NCI-H128 (cell line): Measurements from ENCODE around the gene GPATCH1.
"Not testable (repeated sequence)": the region's sequence is repeated elsewhere in the genome, so short reads cannot be mapped to it uniquely, and the experiment has no call there.

Experiments
- DNase-seq: peaks from one replicate; lab custom pipeline; 2025; ENCODE audit not compliant: unreplicated experiment; lab: John Stamatoyannopoulos, UW

Gene GPATCH1

DNA sequence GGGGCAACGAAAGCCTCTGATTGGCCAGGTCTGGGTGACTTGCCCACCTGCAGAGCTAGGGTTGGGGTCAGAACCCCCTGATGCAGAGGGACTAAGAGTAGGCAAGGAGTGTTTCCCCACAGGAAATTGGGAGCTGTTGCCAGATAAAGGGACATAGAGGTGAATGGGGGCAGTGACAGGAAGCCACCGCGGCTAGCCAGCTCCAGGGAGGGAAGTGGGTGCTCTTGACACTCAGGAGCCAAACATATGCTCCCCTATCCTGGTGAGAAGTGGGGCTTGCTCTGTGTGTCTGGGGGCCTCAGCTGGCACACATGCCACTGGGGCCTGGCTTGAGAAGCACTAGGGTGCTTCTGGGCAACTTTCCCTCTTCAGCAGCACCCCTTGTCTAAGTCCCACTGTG, 76.9 kb downstream of the GPATCH1 start:
- DNase-seq, result no peak

DNA sequence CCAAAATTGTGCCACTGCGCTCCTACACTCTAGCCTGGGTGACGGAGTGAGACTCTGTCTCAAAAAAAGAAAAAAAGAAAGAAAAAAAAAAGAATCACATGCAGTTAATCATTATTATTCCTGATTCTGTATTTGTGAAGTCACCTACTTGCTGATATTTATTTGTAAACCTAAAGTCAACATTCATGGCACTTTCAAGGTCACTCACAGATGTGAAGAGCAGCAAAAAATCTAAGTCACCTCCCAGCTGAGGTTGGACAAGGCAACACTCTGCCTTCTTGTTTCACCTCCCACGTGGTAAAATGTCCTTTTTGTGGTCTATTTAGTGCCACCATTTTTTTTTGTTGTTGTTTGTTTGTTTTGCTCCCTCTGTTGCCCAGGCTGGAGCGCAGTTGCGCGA, 77.4 kb downstream of the GPATCH1 start:
- no peak for DNase-seq

DNA sequence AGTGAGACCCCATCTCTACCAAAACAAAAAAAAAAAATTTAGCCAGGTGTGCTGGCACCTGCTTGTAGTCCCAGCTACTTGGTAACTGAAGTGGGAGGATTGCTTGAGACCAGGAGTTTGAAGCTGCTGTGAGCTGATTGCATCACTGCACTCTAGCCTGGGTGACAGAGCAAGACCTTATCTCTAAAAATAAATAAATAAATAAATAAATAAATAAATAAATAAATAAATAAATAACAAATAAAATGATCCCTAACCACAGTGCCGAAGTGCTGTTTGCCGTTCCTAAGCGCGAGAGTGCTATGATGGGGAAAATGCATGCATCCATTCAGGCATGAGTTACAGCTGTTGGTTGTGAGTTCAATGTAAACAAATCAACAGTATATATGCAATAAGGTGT, 78.2 kb downstream of the GPATCH1 start:
- no peak for DNase-seq

GRCh38 chr19:33159893-33160292, 78.9 kb downstream of the GPATCH1 start:
- no peak for DNase-seq

DNA sequence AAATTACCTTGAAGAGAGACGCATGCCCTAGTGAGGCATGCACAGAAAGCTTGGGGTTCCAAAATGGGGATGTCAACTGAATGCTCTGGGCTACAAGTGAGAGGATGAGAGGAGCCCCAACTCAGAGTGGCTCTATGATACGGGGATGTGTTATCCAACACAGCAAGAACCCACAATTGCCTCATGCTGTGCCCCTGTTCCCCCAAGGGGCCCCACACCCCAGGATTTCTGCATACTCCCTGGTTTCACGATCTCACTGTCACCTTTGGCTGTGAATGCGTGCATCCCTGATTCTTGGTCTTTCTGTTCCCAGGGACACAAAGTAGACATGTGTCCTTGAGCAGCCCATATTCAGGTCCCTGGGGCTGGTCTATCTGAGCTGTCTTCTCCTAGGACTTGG, 80.2 kb downstream of the GPATCH1 start:
- DNase-seq, result no peak

GRCh38 chr19:33163481-33163880, 82.5 kb downstream of the GPATCH1 start:
- no peak for DNase-seq

DNA sequence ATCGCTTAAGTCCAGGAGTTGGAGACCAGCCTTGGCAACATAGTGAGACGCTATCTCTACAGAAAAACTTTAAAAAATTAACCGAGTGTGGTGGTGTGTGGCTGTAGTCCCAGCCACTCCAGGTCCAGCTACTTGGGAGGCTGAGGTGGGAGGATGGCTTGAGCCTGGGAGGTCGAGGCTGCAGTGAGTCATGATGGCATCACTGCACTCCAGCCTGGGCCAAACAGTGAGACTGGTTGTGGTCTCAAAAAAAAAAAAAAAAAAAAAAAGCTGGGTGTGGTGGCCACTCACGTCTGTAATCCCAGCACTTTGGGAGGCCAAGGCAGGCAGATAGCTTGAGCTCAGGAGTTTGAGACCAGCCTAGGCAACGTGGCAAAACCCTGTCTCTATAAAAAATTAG, 85.1 kb downstream of the GPATCH1 start:
- not testable (repeated sequence) for DNase-seq

DNA sequence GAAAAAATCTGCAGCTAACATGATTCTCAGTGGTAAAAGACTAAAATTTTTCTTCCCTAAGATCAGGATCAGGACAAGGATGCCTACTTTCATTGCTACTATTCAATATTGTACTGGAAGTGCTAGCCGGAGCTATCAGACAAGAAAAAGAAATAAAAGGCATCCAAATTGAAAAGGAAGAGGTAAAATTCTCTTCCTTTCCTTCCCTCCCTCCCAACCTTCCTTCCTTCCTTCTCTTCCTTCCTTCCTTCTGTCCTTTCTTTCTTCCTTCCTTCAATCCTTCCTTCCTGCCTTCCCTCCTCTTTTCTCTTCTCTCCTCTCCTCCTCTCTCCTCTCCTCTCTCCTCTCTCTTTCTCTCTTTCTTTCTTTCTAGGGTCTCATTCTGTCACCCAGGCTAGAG, 86.5 kb downstream of the GPATCH1 start:
- DNase-seq, result no peak

DNA sequence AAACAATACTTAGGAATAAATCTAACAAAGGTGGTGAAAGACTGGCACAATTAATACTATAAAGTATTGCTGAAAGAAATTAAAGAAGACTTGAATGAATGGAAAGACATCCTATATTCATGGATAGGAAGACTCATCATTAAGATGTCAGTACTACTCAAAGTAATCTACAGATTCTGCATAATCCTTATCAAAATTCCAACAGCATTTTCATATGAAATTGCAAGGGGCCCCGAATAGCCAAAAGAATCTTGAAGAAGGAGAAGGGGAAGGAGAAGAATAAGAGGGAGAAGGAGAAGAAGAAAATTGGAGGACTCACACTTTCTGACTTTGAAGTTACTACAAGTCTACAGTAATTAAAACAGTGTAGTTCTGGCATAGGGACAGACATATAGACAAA, 87.5 kb downstream of the GPATCH1 start:
- no peak for DNase-seq

DNA sequence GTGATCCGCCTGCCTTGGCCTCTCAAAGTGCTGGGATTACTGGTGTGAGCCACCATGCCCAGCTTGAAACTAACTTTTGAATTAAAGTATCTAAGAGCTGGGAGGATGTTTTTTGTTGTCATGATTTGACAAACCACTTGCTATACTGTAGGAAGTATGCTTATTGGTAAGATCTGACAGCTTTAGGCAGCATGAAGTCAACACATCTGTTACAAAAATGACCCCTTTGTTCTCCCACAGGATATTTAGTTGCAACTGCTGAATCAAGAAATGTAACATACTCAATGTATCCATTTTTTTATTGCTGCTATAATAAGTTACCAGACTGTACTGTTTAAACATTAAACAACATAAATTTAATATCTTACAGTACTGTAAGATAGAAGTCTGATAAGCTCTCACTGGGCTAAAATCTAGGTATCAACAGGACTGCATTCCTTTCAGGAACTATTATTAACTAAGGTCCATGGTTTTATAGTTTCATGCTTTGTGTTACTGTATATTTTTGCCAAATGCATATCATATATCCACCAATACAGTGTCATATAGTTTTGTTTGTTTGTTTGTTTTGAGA, 90.3 kb downstream of the GPATCH1 start:
- no peak for DNase-seq

DNA sequence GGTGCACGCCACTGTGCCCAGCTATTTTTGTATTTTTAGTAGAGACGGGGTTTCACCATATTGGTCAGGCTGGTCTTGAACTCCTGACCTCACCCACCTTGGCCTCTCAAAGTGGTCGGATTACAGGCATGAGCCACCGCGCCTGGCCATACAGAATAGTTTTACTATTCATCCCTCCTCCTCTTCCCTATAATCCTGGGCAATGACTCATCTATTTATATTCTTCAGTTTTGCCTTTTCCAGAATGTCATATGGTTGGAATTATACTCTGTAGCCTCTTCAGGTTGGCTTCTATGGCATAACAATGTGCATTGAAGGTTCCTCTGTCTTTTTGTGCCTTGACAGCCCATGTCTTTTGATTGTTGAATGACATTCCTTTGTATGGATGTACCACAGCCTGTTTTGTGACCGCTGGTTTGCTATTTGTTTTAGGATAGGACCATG, 91.0 kb downstream of the GPATCH1 start:
- no peak for DNase-seq

- no peak for DNase-seq
Observed at GRCh38 chr19:33174186-33174585, 93.2 kb downstream of the GPATCH1 start.

- DNase-seq, result no peak
Observed at GRCh38 chr19:33175156-33175782, 94.3 kb downstream of the GPATCH1 start.

DNA sequence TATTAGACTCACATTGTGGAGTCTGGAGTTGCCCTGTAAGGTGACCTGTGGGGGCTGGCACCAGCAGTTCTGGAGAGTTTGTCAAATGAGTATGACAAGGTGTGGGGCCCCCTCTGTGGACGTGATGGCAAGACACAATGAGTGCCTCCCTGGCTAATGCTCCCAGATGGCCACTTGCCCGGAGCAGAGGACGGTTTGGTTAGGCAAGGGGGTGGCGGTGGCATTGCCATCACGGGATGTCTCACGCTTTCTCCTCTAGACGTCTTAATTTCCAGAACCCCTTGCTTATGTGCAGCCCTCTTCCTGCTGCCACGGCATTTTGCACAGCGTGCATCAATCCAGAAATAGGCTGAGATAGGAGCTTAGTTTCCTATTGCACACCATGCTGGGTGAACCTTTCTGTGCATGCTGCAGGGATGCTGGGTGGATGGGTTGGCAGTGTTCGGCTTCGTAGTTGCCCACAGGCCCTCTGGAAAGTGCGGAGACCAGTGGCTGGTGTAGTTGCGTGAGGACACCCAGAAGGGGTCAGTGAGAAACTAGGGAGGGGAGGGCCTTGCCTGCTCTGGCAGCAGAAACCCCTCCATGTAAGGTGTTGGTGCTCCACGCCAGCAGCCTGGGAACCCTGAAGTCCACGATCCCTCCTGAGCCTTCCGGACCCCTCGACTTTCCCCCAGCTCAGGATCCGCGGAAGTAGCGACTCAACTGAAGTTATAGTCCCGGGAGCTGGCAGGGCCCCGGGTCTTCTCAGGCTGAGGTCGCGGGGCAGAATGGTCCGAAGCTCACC, 95.1 kb downstream of the GPATCH1 start:
- no peak for DNase-seq

DNA sequence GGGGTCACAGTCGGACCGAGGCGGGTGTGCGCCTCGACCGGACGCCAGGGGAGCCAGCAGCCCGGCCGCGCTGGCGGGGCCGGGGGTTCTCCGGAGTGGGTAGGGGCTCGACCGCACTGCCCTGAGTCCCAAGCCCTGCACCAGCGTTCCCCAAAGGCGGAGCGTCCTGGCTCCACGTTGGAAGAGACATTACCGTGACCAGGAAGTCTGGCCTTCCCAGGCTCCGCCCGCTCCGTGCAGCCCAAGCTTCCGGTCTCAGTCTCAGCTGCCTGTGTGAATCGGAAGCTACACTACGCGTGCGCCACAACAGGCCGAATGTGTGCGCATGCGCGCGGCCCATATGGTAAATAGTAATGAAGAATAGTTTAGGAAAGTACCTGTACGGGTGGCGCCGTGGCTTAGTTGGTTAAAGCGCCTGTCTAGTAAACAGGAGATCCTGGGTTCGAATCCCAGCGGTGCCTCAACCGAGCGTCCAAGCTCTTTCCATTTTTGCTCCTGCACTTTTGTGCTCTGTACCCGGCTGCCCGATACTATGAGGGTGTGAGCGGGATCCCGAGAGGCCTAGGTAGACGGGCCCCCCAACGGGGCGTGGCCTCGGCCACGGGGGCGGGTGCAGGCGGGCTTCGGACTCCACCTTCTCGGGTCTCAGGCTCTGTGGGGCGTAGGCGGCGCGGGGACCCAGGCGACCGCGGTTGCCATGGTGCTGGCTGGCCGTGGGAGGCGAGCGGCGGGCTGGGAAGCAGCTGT, 95.9 kb downstream of the GPATCH1 start:
- DNase-seq, result peak; percentile 95

DNA sequence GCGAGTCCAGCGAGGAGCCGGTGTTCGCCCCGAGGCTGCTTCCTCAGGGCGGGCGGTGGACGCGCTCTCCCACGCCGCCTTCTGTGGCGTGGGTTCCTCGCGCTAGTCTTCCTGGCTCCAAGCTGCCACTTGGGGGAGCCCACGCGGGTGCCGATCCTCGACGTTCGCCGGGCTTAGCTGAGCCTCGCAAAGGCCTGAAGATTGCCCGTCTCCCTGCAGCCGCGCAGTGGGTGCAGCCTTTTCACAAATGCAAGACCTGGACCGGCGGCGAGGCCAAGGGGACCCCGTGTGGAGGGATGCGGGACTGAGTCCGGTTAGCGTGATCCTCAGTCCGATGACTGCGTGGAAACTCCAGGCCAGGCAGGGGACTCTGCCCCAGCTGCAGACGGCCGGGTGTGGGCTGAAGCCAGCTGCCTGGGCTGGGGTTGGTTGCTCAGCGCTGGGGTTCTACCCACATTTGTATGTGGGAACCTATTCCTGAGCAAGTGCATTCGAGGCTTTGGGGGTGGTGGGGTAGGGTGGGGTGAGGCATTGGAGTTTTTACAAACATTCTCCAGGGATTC, 96.5 kb downstream of the GPATCH1 start:
- DNase-seq, result peak; percentile 49
